GM12892 (cell line): ENCODE measurements around the gene MED29.

Source experiments
- DNase-seq: peaks from one replicate; pipeline ENCODE4 v3.0.0; 2011; ENCODE audit not compliant: insufficient read length
- FAIRE-seq: peaks from 2 replicates; lab custom pipeline; 2011; peaks lifted over from hg19 to GRCh38; lab: Jason Lieb, UNC
- POLR2A ChIP-seq: IDR thresholded peaks from 2 replicates; pipeline ENCODE4 v1.6.1; 2011; ENCODE audit warnings: low read depth, low read length, control low read depth
- POLR2AphosphoS5 ChIP-seq: IDR thresholded peaks from 2 replicates; pipeline ENCODE4 v1.6.1; 2011; ENCODE audit warnings: low read depth, low read length, control low read depth
- TAF1 ChIP-seq: IDR thresholded peaks from 2 replicates; pipeline ENCODE4 v1.6.1; 2011; ENCODE audit warnings: low read depth, mild to moderate bottlenecking, control low read depth, low read length, borderline replicate concordance

Gene MED29

DNA sequence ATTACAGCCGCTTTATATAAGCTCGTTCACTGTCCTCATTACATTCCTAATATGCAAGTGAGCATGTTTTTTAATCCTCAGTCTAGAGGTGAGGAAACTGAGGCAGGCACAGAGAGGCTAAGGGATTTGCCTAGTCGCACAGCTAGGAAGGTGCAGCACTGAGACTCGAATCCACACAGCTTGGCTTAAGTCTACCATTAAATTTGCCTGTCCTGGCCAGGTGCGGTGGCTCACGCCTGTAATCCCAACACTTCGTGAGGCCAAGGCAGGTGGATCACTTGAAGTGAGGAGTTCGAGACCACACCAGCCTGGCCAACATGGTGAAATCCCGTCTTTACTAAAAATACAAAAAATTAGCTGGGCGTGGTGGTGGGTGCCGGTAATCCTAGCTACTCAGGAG lies 36.5 kb downstream of the MED29 start:
- no peak for TF ChIP-seq TAF1
- TF ChIP-seq POLR2AphosphoS5 = no peak
- TF ChIP-seq POLR2A = 0 out of 2 replicates have a peak, but pooled peaks have one; percentile 39
- no peak for DNase-seq
- FAIRE-seq = no peak

DNA sequence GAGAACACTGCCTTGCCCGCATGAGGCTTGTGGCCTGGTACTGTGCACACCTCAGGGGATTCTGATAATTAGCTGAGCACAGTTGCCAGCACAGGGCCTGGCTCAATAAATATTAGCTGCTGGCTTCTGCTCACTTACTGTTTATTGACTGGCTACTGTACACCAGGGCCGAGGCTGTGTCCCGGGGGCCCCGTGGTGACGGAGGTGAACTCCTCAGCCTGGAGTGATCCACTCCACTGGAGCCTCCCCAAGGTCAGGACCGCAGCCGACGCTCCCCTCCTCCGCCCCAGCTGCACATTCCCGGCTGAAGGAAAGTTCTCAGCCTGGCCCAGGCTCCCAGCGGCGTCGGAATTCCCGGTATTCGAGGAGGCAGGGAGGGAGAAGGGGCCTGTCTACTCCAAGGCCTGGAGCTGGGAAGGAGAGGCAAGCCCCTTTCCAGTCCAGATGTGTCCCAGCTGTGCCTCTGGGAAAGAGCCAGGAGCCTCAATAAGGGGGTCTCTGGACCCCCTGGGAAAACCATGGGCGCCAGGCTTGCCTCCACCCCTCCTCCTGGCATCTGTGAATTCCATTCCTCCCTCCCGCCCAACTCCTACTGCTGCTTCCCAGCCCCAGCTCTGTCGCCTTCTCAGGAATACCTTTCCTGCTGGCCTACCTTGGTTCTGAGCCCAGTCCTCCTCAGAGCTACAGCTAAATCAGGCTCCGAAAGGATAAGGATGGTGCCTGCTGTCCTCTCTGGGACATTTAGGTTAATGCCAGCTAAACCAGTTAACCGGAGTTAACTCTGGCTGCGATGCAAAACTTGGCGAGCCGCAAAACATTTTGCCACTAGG lies 37.3 kb downstream of the MED29 start:
- DNase-seq (no peak), FAIRE-seq (no peak)
- no peak for TF ChIP-seq POLR2AphosphoS5
- no peak for TF ChIP-seq POLR2A
- no peak for TF ChIP-seq TAF1

DNA sequence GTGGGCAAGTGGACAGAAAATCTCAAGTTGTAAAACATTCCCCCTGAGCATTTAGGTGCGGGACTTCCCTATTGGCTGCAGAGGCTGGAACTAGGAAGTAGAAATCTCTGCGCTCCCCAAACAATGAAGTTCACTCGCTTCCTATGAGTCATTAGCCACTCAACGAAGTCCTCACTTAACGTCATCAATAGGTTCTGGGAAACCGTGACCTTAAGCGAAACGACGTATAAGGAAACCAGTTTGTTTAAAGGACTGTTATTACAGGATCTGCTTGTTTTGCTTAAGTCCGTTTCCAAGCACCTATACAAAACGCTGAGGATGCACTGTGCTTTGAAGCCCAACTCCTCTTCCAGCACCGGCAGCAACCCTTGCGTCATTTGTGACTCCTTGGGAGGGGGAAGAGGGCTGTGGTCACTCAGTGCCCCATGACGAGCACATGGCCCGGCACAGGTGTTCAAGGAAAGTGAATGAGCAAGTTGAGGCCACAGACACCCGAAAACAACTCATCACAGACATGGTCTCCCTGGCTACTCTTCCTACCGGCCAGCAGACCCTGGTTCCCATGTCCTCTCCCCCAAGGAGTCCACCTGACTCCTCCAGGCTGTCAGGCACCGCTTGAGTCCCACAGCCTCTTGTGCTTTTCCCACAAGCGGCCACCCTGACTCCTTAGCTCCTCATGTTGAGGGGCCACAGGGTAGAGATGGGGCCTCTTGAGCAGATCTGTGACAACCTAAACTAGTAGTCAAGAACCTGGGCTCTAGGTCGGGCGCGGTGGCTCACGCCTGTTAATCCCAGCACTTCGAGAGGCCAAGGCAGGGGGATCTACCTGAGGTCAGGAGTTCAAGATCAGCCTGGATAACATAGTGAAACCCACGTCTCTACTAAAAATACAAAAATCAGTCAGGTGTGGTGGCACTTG lies 39.8 kb downstream of the MED29 start:
- FAIRE-seq (peak; percentile 71), DNase-seq (no peak)
- peak; percentile 72 for TF ChIP-seq POLR2AphosphoS5
- TF ChIP-seq TAF1 = no peak
- peak; percentile 33 for TF ChIP-seq POLR2A

DNA sequence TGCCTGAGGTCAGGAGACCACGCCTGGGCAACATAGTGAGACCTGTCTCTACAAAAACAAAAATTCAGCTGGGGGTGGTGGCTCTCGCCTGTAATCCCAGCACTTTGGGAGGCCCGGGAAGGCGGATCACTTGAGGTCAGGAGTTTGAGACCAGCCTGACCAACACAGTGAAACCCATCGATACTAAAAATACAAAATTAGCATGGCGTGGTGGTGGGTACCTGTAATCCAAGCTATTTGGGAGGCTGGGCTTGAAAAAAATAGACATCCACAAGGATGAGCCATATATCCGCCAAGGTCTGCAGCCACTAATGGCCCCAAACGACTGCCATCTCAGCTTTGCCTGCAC lies 41.5 kb downstream of the MED29 start:
- no peak for DNase-seq
- TF ChIP-seq POLR2A = no peak; the same call in 1 of the 2 replicates
- FAIRE-seq = no peak

DNA sequence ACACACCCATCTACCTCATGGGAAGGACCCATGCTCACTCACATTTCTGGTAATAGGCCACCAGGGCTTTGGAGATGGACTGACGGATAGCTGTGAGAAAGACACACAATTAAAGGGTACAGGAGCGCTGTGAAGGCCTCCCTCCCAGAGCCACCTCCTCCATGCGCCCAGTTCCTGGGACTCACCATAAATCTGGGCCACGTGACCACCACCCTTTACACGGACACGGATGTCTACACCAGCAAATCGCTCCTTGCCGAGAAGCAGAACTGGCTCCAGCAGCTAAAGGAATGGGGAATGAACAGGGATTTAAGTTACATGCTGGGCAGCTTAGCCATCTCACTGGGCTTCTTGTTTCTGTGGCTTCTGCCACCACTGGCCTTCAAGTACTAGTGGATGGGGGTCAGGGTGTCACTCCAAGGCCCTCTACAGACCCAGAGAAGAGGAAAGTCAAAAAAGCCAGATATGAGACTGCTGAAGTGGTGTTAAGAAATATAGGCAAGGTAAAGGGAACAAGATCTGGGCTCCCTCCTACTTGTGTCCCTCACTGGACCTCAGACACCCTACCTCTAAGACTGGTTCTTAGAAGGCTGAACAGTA lies 42.4 kb downstream of the MED29 start:
- no peak for DNase-seq
- TF ChIP-seq POLR2A = 0 out of 2 replicates have a peak, but pooled peaks have one; percentile 30
- no peak for TF ChIP-seq TAF1
- peak; percentile 67 for TF ChIP-seq POLR2AphosphoS5
- FAIRE-seq = no peak

DNA sequence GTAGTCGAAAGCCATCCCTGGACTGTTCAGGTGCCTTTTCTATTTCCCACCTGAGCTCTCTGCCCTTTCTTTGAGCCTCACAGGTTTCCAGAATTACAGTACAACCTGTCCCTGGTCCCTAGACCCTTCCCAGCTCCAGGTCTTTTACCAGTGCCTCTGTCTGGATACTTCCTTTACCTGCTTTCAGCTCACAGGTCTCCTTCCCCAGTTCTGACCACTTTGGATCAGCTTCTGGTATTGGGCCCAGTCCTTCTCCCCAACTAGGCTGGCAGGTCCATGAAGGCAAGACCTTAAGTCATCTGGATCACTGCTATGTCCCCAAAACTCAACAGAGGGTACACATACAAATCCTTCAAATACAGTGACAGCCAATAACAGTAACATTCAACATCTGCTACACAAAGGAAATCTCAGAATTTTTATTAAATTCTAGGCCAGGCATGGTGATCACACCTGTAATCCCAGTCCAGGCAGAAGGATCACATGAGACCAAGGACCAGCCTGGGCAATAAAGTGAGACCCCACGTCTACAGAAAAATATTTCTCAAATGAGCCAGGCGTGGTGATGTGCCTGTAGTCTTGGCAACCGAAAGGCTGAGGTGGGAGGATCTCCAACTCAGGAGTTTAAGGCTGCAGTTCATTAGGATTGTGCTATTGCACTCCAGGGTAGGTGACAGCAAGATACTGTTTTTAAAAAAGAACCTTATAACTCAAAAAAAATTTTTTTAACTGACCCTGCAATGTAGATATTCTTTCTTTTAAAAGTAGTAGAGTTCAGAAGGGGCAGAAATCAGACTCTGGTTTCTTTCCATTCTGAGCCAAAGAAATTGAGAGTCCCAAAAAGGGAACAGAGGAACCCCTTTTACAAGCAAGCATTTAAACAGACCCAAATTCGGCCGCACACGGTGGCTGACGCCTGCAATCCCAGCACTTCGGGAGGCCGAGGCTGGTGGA lies 43.2 kb downstream of the MED29 start:
- no peak for FAIRE-seq
- TF ChIP-seq TAF1 = no peak
- TF ChIP-seq POLR2A = peak; percentile 13; the same call in 1 of the 2 replicates
- DNase-seq = no peak

DNA sequence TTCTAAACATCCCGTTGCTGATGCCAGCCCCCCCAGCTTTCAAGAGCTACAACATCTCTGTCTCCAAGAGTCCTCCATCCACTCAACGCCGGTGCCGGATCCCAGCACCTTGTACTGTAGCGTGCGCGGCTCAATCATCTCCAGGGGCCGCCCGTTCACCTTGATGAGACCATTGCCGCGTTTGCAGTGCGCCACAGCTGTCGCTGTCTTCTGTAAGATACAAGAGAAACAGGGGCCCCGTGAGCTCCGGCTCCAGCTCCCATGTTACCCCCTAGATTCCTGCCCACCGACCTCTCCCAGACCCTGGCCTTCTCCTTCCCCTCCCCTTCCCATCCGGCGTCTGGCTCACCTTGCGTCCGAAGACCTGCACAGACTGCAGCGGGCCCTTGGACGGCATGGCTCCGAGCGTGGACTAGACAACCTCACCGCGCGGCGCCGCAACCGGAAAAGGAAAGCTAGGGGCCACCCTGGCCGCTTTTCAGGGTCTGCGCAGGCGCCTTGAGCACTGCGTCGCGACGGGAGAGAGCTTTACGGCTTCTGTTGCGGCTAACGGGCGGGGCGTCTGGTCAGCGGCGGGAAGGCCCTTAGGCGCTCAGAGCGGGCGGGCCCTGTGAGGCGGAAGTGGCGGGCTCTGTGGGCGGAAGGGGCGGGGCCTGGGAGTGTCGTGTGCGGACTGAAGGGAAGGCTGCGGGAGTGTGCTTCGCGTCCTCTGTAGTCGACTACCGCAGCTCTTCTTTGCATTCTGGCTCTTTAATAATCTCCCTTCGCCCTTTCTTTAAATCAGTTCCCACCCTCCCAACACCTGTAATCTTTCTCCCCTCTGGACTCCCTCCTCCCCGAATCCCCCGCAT lies 44.5 kb downstream of the MED29 start, which contains the start of gene RPS16:
RPS16 (minus strand) TSS at position 451 of the 851 bp plus-strand sequence; CDS start at position 397, 54 bp downstream.
- FAIRE-seq (peak; percentile 92), DNase-seq (peak; percentile 88)
- TF ChIP-seq TAF1 (peak; percentile 99), POLR2A (peak; percentile 100), POLR2AphosphoS5 (peak; percentile 100)

DNA sequence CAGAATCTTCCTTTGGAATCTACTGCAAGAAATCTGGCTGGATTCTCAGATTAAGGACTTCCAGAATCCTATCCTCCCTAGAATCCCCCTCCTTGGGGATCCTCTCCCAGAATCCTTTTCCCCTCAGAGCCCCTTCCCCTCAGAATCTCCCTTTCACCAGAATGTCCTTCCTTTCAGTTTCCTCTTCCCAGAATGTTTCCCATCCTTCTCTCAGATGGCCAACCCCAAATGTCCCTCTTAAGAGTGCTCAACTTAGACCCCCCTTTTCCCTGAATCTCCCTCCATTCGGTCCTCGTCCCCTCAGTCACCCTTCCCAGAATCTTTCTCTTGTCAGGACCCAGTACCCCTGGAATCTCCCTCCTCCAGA lies 45.2 kb downstream of the MED29 start:
- TF ChIP-seq POLR2A (no peak), TAF1 (no peak), POLR2AphosphoS5 (no peak)
- DNase-seq (no peak), FAIRE-seq (no peak)

DNA sequence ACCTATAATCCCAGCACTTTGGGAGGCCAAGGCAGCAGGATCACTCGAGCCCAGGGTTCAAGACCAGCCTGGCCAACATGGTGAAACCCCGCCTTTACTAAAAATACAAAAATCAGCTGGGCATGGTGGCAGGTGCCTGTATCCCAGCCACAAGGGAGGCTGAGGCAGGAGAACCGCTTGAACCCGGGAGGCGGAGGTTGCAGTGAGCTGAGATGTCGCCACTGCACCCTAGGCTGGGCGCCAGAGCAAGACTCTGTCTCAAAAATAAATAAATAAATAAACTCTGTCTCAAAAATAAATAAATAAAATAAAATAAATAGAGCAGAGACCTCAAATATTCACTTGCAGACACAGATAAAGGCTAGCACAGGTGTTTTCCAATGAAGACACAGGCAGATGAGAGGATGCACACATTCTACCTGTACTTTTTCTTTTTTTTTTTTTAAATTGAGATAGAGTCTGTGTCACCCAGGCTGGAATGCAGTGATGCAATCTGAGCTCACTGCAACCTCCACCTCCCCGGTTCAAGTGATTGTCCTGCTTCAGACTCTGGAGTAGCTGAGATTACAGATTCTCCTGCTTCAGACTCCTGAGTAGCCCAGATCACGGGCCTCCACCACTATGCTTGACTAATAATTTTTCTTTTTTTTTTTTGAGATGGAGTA lies 47.2 kb downstream of the MED29 start:
- TF ChIP-seq POLR2AphosphoS5 (no peak), POLR2A (no peak), TAF1 (no peak)
- DNase-seq (no peak), FAIRE-seq (no peak)
